Duodenal mucosa (tissue), 2 donors: ENCODE results near the gene EDC4.

Experiments used
- H3K27ac ChIP-seq: one replicate; pipeline ENCODE4 v1.7.0; 2013; ENCODE audit warnings: low read depth, low read length
- H3K27me3 ChIP-seq, 2 donors: one replicate each; pipeline ENCODE4 v1.7.0; 2013; ENCODE audit warnings: low read length in 2 of 2, control low read depth in 1 of 2; ENCODE audit not compliant: insufficient read depth in 2 of 2, control insufficient read depth in 1 of 2
- H3K36me3 ChIP-seq, 2 donors: one replicate each; pipeline ENCODE4 v1.7.0; 2013; ENCODE audit warnings: low read length in 2 of 2, control low read depth in 1 of 2; ENCODE audit not compliant: insufficient read depth in 2 of 2, control insufficient read depth in 1 of 2
- H3K4me1 ChIP-seq, 2 donors: one replicate each; pipeline ENCODE4 v1.7.0; 2013; ENCODE audit warnings: low read length in 2 of 2, control low read depth in 1 of 2; ENCODE audit not compliant: insufficient read depth in 2 of 2, control insufficient read depth in 1 of 2
- H3K4me3 ChIP-seq, 2 donors: one replicate each; pipeline ENCODE4 v1.7.0; 2013; ENCODE audit warnings: low read length in 2 of 2, low read depth in 1 of 2
- H3K9ac ChIP-seq, 2 donors: one replicate each; pipeline ENCODE4 v1.7.0; 2013; ENCODE audit warnings: low read length in 2 of 2, low read depth in 1 of 2
- H3K9me3 ChIP-seq, 2 donors: one replicate each; pipeline ENCODE4 v1.7.0; 2013; ENCODE audit warnings: low read length in 2 of 2, control low read depth in 1 of 2; ENCODE audit not compliant: control insufficient read depth in 1 of 2

The EDC4 gene

DNA sequence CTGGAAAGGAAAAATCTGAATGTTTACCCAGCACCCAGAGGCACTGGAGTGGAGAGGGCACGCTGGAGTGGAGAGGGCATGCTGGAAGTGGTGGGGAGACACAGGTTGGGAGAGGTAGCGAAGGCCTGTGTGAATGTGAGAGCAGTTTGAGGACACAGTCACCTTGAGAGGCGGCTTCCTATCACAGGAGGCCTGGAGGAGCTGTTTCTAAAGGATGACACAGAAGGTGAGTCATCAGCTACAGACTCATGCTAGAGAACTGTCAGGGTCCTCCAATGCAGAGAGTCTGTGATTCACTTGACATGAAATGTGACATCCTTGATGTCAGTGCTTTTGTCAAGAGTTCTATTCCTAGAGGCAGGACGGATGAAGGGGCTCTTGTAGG lies 45.0 kb downstream of the EDC4 start:
- no peak overlapping the region for H3K4me3 ChIP-seq
- no peaks in the 10 kb centered on the region for H3K9me3 ChIP-seq
- no peaks in the 10 kb centered on the region for H3K27me3 ChIP-seq
- H3K27ac ChIP-seq = no peak overlapping the region
- H3K4me1 ChIP-seq = peaks cover 0 to 5% of the 10 kb centered on the region in 2 donors
- H3K36me3 ChIP-seq = peaks cover 18 to 57% of the 10 kb centered on the region in 2 donors
- H3K9ac ChIP-seq = no peak overlapping the region

DNA sequence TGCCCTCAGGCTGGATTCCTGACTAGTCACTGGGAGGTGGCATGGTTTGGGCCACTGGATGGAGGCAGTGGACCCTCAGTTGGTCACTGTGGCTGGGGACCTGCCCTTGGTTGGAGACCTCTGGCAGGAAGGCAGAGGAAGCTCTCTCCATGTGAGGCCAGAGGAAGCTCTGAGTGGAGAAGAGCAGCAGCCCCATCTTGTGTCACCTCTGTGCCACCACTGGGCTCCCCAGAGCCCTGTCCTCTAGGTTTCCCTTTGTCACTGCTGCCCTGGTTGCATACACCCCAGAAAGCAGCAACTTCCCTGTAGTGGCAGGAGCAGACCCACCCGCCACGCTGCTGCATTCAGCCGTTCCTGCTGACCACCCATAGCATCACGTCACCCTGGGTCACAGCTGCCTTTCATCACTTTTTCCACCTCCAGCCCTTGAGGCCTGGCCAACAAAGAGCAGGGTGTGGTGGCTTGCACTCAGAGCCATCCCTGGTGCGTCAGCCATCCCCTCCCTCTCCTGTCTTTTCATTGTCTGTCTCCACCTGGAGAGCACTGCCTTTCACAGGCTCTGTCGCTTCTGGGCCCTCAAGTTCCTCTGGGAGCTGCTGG lies 46.9 kb downstream of the EDC4 start:
- no peak overlapping the region for H3K9ac ChIP-seq
- H3K4me1 ChIP-seq = peaks cover 0 to 9% of the 10 kb centered on the region in 2 donors

DNA sequence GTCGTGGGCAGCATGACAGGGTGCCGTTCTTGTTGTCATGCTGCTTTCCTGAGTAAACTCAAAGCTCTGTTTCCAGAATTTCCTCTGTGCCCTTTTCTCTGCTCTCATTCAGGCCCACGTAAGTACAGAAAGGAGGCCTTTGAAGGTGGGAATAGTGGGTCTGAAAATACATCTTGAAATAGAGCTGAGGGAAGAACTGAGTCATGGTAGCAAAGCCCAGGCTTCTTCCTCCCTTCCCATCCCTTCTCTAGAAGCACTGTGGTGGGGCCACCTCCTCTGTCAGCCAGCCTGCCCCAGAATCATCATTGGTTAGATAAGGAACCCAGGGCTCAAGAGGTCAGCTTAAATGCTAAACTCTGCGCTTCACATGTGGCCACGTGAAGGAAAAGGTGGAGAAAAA lies 49.4 kb downstream of the EDC4 start:
- Histone ChIP-seq H3K9ac (no peak overlapping the region), H3K27me3 (no peaks in the 10 kb centered on the region)

More for the DNA sequence above, 46.9 kb downstream of the EDC4 start:
- Histone ChIP-seq H3K36me3 (peaks cover 15 to 72% of the 10 kb centered on the region in 2 donors), H3K9me3 (no peaks in the 10 kb centered on the region), H3K4me3 (no peak overlapping the region), H3K27me3 (no peaks in the 10 kb centered on the region), H3K27ac (no peak overlapping the region)

DNA sequence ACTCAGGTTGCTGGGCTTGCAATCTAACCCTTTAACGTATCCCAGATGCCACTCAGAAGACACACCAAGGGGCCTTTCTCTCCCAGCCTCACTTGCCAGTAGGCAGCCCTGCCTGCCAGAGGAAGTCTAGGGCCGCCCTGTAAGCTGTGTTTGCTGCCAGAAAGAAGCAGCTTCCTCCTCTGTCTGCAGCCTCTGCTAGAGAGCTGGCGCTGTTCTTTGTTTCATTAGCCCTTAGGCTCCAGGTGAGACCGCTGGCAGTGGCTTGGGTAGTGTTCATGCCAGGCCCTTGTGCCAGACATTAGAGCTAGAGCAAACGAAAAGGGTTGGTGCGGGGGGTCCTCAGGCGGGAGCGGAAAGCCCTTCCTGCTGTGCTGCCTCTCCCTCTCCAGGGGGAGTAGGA lies 49.9 kb downstream of the EDC4 start:
- Histone ChIP-seq H3K9me3 (no peaks in the 10 kb centered on the region), H3K4me3 (no peak overlapping the region), H3K36me3 (peaks cover 10 to 60% of the 10 kb centered on the region in 2 donors), H3K27ac (no peak overlapping the region), H3K4me1 (peaks cover 0 to 6% of the 10 kb centered on the region in 2 donors), H3K27me3 (no peaks in the 10 kb centered on the region), H3K9ac (no peak overlapping the region)

More for the DNA sequence above, 49.4 kb downstream of the EDC4 start:
- H3K9me3 ChIP-seq = no peaks in the 10 kb centered on the region
- H3K36me3 ChIP-seq = peaks cover 11 to 60% of the 10 kb centered on the region in 2 donors
- peaks cover 0 to 6% of the 10 kb centered on the region in 2 donors for H3K4me1 ChIP-seq
- no peak overlapping the region for H3K4me3 ChIP-seq
- no peak overlapping the region for H3K27ac ChIP-seq

DNA sequence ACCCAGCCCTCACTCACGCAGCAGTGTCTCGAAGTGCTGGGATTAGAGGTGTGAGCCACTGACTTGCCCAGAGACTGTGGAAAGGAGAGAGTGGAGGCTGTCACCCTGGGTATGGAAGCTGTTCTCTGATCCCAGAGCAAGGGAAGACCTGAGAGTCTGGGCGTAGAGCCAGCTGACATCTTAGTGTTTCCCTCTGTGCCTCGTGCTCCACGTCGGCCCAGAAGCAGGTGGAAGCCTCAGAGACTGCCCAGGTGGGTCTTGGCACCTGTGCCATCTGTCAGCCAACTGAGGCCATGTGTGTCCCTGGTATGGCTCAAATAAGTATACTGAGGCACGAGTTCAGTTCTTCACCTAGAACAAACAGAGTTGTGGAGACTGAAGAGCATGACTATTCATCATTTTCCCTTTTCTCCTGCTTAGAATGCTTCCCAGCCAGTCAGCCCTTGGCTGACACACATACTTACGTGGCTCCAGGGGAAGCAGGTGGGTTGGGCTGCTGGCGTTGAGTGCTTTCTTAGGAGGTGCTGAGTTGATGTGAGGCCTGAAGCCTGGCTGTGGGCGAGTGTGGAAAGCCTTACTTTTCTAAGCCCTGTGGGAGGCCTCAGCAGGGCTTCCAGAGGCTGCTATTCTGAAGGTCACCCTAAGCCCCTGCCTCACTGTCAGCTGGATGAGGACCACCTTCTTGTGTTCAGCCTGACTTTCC lies 50.7 kb downstream of the EDC4 start:
- Histone ChIP-seq H3K27me3 (no peaks in the 10 kb centered on the region), H3K4me1 (peaks cover 0 to 6% of the 10 kb centered on the region in 2 donors), H3K36me3 (peaks cover 10 to 64% of the 10 kb centered on the region in 2 donors), H3K9me3 (no peaks in the 10 kb centered on the region), H3K27ac (no peak overlapping the region), H3K4me3 (no peak overlapping the region), H3K9ac (no peak overlapping the region)

DNA sequence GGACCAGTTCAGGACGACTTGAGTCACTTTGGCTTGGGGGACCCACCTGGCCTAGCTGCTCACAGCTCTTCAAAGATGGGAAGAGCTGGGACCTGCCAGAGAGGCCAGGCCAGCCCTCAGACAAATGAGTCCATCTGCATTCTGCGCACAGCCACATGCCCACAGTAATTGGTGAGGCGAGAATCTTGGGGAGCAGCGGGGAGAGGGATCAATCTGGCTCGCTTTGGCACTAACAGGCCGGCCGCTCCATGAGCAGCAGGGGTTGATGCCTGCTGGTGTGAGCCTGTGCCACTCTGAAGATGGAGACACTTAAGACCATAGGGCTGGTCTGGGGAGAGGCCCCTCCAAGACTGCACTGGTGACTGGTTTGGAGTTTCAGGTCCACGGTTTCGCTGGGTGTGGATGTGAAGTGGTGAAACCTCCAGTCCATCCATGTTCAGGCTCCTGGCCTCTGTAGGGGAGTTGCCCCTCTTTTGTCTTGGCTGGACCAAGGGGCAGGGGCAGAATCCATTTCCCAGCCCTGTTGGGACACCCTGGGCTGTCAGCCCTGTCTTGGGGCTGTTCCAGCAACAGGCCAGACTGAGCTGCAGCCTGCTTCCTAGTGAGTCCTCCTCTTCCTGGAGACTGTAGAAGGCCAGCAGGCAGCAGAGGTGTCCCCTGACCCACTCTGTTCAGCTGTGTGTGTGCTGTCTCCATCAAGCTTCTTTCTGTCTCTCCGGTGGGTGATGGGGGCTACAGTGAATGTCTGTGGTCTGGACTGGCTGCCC lies 51.5 kb downstream of the EDC4 start:
- H3K4me3 ChIP-seq = no peak overlapping the region
- H3K4me1 ChIP-seq = peaks cover 0 to 6% of the 10 kb centered on the region in 2 donors
- no peak overlapping the region for H3K27ac ChIP-seq
- no peak overlapping the region for H3K9ac ChIP-seq
- no peaks in the 10 kb centered on the region for H3K27me3 ChIP-seq
- H3K9me3 ChIP-seq = no peaks in the 10 kb centered on the region
- H3K36me3 ChIP-seq = peaks cover 8 to 65% of the 10 kb centered on the region in 2 donors

DNA sequence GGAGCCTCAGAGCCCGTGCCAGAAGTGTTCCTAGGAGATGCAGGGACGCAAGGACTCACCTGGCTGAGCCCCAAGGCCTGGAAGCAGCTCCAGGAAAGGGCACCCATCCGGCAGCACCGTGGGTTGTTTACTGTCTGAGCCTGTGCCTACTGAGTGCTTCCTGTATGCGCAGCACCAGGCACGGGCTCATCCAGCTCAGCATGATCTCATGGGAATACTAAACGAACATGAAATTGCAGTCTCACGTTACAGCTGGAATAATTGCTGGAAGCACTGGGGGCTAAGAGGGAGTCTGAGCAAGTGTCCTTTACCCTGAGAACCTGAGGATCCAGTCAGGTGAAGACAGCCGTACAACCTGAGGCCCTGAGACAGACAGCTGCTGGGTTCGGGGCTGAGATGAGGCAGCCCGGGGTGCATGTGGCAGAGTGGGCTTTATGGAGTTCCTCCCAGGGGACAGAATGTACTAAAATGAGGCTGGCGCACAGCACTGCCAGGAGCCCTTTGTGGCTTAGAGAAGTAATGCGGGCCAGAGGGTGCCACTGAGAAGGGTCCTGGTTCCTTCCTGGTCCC lies 53.4 kb downstream of the EDC4 start:
- H3K9me3 ChIP-seq = no peaks in the 10 kb centered on the region
- H3K4me1 ChIP-seq = peaks cover 0 to 6% of the 10 kb centered on the region in 2 donors
- no peak overlapping the region for H3K9ac ChIP-seq
- H3K27ac ChIP-seq = no peak overlapping the region
- no peak overlapping the region for H3K4me3 ChIP-seq
- H3K36me3 ChIP-seq = peaks cover 14 to 72% of the 10 kb centered on the region in 2 donors
- H3K27me3 ChIP-seq = no peaks in the 10 kb centered on the region

DNA sequence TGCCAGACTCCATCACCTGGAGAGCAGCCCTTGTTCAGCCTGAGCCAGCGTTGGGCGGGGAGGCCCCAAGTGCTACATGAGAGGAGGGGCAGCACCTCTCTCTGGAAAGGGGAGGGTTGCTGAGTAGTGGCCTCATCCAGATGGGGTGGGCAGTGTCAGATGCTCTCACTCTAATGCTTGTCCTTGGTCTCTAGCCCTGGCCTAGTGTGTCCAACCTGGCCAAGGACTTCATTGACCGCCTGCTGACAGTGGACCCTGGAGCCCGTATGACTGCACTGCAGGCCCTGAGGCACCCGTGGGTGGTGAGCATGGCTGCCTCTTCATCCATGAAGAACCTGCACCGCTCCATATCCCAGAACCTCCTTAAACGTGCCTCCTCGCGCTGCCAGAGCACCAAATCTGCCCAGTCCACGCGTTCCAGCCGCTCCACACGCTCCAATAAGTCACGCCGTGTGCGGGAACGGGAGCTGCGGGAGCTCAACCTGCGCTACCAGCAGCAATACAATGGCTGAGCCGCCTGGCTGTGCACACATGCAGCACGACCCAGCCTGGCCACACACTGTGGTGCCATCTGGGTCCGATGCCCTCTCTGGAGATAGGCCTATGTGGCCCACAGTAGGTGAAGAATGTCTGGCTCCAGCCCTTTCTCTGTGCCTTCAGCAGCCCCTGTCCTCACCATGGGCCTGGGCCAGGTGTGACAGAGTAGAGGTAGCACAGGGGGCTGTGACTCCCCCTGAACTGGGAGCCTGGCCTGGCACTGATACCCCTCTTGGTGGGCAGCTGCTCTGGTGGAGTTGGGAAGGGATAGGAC lies 54.5 kb downstream of the EDC4 start:
- H3K4me1 ChIP-seq = peaks cover 0 to 6% of the 10 kb centered on the region in 2 donors
- H3K9ac ChIP-seq = no peak overlapping the region
- H3K4me3 ChIP-seq = no peak overlapping the region
- H3K9me3 ChIP-seq = no peaks in the 10 kb centered on the region
- H3K27ac ChIP-seq = no peak overlapping the region
- peaks cover 18 to 76% of the 10 kb centered on the region in 2 donors for H3K36me3 ChIP-seq
- no peaks in the 10 kb centered on the region for H3K27me3 ChIP-seq

DNA sequence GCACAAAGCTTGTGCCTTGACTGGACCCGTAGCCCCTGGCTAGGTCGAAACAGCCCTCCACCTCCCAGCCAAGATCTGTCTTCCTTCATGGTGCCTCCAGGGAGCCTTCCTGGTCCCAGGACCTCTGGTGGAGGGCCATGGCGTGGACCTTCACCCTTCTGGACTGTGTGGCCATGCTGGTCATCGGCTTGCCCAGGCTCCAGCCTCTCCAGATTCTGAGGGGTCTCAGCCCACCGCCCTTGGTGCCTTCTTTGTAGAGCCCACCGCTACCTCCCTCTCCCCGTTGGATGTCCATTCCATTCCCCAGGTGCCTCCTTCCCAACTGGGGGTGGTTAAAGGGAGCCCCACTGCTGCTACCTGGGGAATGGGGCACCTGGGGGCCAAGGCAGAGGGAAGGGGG lies 55.3 kb downstream of the EDC4 start:
- H3K4me1 ChIP-seq = peaks cover 0 to under 1% of the 10 kb centered on the region in 2 donors
- no peak overlapping the region for H3K4me3 ChIP-seq
- H3K27me3 ChIP-seq = no peaks in the 10 kb centered on the region
- H3K27ac ChIP-seq = no peak overlapping the region
- H3K9ac ChIP-seq = no peak overlapping the region
- H3K9me3 ChIP-seq = no peaks in the 10 kb centered on the region
- peaks cover 19 to 68% of the 10 kb centered on the region in 2 donors for H3K36me3 ChIP-seq
